Retina (tissue), 1 donor: ENCODE measurements around the gene DNA2.
"Not testable (repeated sequence)": the region's sequence is repeated elsewhere in the genome, so short reads cannot be mapped to it uniquely, and the experiment has no call there.

ENCODE experiments used
- DNase-seq: peaks from one replicate; pipeline ENCODE4 v3.0.0-alpha.2; 2016

DNA2 gene, protein sequence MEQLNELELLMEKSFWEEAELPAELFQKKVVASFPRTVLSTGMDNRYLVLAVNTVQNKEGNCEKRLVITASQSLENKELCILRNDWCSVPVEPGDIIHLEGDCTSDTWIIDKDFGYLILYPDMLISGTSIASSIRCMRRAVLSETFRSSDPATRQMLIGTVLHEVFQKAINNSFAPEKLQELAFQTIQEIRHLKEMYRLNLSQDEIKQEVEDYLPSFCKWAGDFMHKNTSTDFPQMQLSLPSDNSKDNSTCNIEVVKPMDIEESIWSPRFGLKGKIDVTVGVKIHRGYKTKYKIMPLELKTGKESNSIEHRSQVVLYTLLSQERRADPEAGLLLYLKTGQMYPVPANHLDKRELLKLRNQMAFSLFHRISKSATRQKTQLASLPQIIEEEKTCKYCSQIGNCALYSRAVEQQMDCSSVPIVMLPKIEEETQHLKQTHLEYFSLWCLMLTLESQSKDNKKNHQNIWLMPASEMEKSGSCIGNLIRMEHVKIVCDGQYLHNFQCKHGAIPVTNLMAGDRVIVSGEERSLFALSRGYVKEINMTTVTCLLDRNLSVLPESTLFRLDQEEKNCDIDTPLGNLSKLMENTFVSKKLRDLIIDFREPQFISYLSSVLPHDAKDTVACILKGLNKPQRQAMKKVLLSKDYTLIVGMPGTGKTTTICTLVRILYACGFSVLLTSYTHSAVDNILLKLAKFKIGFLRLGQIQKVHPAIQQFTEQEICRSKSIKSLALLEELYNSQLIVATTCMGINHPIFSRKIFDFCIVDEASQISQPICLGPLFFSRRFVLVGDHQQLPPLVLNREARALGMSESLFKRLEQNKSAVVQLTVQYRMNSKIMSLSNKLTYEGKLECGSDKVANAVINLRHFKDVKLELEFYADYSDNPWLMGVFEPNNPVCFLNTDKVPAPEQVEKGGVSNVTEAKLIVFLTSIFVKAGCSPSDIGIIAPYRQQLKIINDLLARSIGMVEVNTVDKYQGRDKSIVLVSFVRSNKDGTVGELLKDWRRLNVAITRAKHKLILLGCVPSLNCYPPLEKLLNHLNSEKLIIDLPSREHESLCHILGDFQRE

GRCh38 chr10:68471586-68472408, at the start of gene DNA2:
TSS of gene DNA2 (minus strand) at chr10:68471973. CDS start at chr10:68471864, 109 bp downstream.
- DNase-seq = peak; percentile 94

GRCh38 chr10:68518609-68519008, 46.8 kb upstream of the DNA2 start:
- not testable (repeated sequence) for DNase-seq

DNA sequence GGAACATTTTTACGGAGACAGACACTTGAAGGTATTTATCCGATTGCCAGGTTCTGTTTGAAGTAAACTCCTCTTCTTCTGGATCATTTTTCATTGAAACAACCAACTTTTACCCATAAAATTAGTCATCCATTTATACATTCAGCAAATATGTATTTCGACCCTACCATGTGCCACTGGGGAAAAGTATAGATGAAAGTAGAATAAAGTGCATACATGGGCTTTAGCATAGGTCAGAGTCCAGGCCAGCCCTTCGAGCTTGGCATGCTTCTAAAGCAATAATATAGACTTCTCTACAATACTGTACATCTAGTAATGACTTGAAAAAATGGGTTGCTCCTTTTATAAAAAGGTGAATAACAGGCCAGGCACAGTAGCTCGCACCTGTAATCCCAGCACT, 45.4 kb upstream of the DNA2 start:
- DNase-seq = no peak

DNA sequence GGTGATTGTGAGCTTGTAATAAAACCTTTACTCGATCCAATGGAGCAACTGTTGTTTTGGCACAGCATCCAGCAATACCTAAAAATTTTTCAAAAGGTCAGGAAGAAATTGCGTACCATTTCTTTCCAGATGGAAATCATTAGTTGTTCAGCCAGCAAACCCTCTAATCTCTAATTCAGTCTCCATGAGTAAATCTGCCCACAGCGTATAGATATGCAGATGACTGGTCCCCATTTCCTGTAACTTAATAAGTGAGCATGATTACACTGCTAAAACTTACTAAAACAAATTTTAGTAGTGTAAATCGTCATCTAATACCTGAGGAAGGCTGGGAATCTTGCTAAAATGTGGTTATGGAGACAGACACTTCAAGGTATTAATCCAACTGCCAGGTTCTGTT, 45.0 kb upstream of the DNA2 start:
- DNase-seq = no peak

DNA sequence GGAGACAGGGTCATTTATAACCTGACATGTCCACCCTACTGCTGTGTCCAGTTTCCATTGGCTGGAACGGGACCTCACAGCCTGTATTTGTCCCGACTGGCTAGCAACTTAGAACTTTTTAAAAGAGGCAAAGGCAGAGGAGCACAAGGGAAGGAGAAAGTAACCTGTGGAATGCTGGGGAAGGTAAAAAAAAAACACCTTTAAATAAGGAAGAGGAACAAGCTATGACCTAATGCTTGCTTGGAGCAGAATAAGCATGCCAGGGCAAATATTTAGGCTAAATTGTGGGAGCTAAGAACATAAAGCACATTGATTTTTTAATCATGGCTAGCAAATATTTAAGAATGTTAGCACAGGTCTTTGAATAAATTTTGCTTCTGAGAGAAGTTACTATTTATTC, 44.4 kb upstream of the DNA2 start:
- DNase-seq = not testable (repeated sequence)

GRCh38 chr10:68508090-68508489, 36.3 kb upstream of the DNA2 start:
- DNase-seq = no peak

GRCh38 chr10:68506411-68506810, 34.6 kb upstream of the DNA2 start:
- no peak for DNase-seq

GRCh38 chr10:68502846-68503245, 31.1 kb upstream of the DNA2 start:
- DNase-seq = no peak

DNA sequence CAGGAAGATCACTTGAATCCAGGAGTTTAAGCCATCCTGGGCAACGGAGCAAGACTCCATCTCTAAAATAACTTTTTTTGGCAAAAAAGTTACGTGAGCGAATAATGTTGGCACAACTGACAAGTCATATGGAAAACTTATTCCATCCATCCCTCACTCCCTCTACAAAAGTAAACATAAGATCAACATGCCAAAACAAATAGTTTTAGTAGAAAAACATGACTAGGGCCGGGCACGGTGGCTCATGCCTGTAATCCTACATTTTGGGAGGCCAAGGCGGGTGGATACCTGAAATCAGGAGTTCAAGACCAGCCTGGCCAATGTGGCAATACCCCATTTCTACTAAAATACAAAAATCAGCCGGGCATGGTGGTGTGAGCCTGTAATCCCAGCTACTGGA, 29.9 kb upstream of the DNA2 start:
- no peak for DNase-seq

DNA sequence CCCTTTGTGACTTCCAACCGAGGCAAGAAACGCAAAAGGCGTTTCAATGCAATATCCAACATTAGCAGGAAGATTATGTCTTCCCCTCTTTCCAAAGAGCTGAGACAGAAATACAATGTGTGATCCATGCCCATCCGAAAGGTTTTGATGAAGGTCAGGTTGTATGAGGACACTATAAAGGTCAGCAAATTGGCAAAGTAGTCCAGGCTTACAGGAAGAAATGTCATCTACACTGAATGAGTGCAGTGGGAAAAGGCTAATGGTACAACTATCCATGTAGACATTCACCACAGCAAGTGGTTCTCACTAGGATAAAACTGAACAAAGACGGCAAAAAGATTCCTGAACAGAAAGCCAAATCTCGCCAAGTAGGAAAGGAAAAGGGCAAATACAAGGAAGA, 27.8 kb upstream of the DNA2 start:
- DNase-seq = no peak

GRCh38 chr10:68496072-68496471, 24.3 kb upstream of the DNA2 start:
- DNase-seq = no peak

- no peak for DNase-seq
Measured at GRCh38 chr10:68492118-68492517, 20.3 kb upstream of the DNA2 start.

- no peak for DNase-seq
Measured at GRCh38 chr10:68489919-68490318, 18.1 kb upstream of the DNA2 start.

DNA sequence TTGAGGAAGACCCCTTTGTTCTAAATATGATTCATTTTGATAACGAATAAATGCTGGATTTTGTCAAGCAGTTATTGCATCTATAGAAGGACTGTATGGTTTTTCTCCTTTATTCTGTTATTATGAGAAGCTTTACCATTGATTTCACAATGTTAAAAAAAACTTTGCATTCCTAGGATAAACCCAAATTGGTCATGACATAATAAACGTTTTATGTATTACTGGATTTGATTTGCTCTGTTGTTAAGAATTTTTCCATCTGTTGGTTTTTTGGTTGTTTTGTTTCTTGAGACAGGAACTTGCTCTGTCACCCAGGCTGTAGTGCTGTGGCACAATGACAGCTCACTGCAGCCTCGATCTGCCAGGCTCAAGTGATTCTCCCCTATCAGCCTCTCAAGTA, 2.2 kb upstream of the DNA2 start:
- no peak for DNase-seq

DNA sequence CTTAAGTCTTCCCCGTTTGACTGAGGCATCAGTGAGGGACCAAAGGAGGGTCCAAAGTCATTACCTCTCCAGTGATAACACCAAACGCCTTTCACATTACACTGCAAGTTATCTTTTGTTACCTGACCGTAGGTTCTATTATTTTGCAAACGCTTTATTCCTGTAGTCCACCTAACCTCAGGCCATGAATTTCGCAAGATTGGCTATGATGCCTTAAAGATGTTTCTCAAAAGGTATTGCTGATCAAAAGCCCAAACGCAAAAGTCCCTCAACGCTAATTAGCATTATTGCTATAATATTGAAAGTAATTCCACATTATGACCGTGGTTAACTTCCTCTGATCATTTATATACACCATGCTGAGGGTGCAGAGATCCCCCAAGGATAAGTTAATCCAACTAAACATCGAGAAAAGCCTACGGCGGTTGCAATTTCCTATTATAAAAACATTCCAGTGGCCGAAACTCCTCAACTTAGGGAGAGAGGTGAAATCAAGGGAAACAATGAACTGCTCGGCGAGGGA, 649 bp downstream of the DNA2 start:
- DNase-seq = no peak

- DNase-seq = peak; percentile 1
Measured at GRCh38 chr10:68470300-68470699, 1.5 kb downstream of the DNA2 start.

- no peak for DNase-seq
Measured at GRCh38 chr10:68469838-68470237, 1.9 kb downstream of the DNA2 start.

DNA sequence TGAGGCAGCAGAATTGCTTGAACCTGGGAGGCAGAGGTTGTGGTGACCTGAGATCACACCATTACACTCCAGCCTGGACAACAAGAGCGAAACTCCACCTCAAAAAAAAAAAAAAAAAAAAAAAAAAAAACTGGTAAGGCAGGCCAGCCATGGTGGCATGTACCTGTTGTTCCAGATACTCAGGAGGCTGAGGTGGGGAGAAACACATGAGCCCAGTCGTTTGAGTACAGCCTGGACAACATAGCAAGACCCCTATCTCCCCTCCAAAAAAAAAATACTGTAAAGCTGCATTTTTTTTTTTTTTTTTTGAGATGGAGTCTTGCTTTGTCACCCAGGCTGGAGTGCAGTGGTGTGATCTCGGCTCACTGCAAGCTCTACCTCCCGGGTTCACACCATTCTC, 7.0 kb downstream of the DNA2 start:
- DNase-seq = not testable (repeated sequence)

- DNase-seq = no peak
Measured at GRCh38 chr10:68463365-68464093, 8.2 kb downstream of the DNA2 start.

DNA sequence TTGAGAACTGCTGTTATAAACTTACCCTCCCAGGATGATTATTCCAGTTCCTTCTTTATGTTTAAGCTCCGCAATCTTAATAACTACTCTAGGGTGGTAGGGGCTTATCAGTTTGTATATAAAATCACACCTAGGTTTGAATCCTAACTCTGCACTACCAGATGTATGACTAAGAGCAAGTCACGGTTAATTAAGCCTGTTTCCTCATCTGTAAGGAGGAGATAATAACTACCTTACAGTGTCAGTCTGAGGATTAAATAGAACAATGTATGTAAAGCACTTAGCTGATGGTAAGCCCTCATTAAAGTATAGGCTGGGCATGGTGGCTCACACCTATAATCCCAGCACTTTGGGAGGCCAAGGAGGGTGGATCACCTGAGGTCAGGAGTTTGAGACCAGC, 9.2 kb downstream of the DNA2 start:
- DNase-seq = no peak

DNA sequence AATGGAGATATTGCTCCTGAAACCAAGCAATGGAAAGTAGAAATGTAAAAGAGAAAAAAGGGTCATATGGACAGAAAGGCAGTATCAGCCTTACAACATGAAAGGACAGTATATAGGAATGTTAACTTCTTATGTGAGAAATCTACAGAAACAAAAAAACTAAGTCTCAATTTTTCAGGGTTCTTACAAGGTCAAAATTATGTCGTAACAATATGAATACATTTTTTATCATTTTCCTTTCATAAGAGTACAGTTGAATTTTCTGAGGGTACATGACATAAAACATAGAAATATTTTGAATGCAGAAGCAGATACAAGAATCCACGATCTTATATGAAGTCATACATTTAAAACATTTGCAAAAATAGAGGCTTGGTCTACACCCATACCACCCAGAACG, 10.7 kb downstream of the DNA2 start:
- no peak for DNase-seq

- not testable (repeated sequence) for DNase-seq
Measured at GRCh38 chr10:68449698-68450097, 22.1 kb downstream of the DNA2 start.
